ENCODE data around the gene PRSS21.

PRSS21 gene

GRCh38 chr16:2779978-2780898 is 36.8 kb upstream of the PRSS21 start:
- no peak for DNase-seq

- DNase-seq, result no peak
Measured at GRCh38 chr16:2782583-2783351, 34.3 kb upstream of the PRSS21 start.

GRCh38 chr16:2783581-2784357 is 33.3 kb upstream of the PRSS21 start:
- DNase-seq, result no peak

GRCh38 chr16:2784358-2785100 is 32.5 kb upstream of the PRSS21 start:
- DNase-seq, result no peak

- peak; percentile 41 to 55 for DNase-seq
Measured at GRCh38 chr16:2785101-2785991, 31.7 kb upstream of the PRSS21 start.

- DNase-seq, result no peak
Measured at GRCh38 chr16:2786061-2786825, 30.8 kb upstream of the PRSS21 start.

GRCh38 chr16:2786826-2787151 is 30.2 kb upstream of the PRSS21 start:
- DNase-seq, result no peak

- DNase-seq, result no peak
Measured at GRCh38 chr16:2787406-2787805, 29.6 kb upstream of the PRSS21 start, which contains the start of gene PRSS33. Gene PRSS33, minus strand, starts transcription at chr16:2787560. Its CDS starts 1,013 bp downstream, at chr16:2786547.

GRCh38 chr16:2787961-2788360 is 29.1 kb upstream of the PRSS21 start:
- no peak for DNase-seq

GRCh38 chr16:2790631-2791030 is 26.4 kb upstream of the PRSS21 start:
- DNase-seq, result no peak

GRCh38 chr16:2791174-2791573 is 25.9 kb upstream of the PRSS21 start:
- DNase-seq, result no peak

- DNase-seq, result no peak
Measured at GRCh38 chr16:2792940-2793339, 24.1 kb upstream of the PRSS21 start.

- no peak for DNase-seq
Measured at GRCh38 chr16:2795395-2796143, 21.5 kb upstream of the PRSS21 start.

- no peak for DNase-seq
Measured at GRCh38 chr16:2798723-2799204, 18.3 kb upstream of the PRSS21 start.

- DNase-seq, result no peak
Measured at GRCh38 chr16:2799205-2799858, 17.7 kb upstream of the PRSS21 start.

GRCh38 chr16:2799859-2800226 is 17.2 kb upstream of the PRSS21 start:
- DNase-seq, result no peak

GRCh38 chr16:2803545-2804195 is 13.4 kb upstream of the PRSS21 start:
- no peak for DNase-seq

- DNase-seq, result no peak
Measured at GRCh38 chr16:2804728-2805127, 12.3 kb upstream of the PRSS21 start.

- no peak for DNase-seq
Measured at GRCh38 chr16:2806286-2806685, 10.8 kb upstream of the PRSS21 start.

All from stimulated activated CD4-positive, alpha-beta T cell treated with anti-CD3 and anti-CD28 coated beads, Interleukin-2, amount 100 ng/mL, for 24 hours (primary cell).